GM13976 (cell line): ENCODE data around the gene CAMK1D.
A peak's percentile ranks its signal among the peaks of the same experiment; 100 is the strongest.
"Not testable (repeated sequence)": the region's sequence is repeated elsewhere in the genome, so short reads cannot be mapped to it uniquely, and the experiment has no call there.

ENCODE experiments used
- DNase-seq: peaks from one replicate; pipeline ENCODE4 v3.0.0; 2012; ENCODE audit warnings: low spot score
- CTCF ChIP-seq: IDR thresholded peaks from 2 replicates; pipeline ENCODE4 v1.5.1; 2012; ENCODE audit warnings: borderline replicate concordance, mild to moderate bottlenecking; ENCODE audit not compliant: insufficient read depth; ENCODE audit errors: extremely low read depth, missing control alignments, control extremely low read depth
- in situ Hi-C: fragments of 300-500 bp; cut with MboI; formaldehyde crosslinking; loops from one replicate; pipeline ENCODE4 v1.12.0; 2022; ENCODE audit warnings: low sequenced_read_pairs, mixed read lengths, inconsistent platforms; ENCODE audit not compliant: unreplicated experiment

The CAMK1D gene

DNA sequence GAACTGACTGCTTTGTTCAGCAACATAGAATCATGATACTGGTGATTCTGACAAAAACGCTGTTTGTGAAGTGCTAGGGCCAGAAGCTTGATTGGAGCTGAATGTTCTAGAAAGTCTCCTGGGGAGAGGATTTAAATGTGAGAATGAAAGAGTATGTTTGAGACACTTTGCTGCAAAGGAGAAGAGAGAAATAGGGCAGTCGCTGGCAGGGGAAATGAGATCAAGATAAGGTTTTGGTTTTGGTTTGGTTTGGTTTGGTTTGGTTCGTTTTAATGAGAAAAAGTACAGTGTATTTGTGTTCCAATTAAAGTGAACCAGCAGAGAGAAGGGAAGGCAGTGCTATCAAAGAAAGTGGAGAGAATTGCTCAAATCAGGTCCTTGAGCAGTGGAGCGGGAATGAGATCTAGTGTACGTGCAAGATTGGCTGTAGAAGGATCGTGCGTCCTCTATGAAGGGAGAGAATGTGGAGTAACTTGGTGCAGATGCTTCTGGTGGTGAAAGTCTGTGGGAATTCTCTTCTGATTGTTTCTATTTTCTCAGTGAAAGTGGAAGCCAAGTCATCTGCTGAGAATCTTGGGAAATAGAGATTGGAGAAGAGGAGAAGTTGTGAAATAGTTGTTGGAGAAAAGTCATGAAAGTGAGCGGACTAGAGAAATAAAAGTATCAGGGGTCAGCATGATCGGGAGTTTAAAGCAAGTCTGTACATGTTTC lies 381.6 kb downstream of the CAMK1D start:
- no peak for TF ChIP-seq CTCF
- in situ Hi-C loops, result no loop called here
- peak; percentile 38 for DNase-seq

DNA sequence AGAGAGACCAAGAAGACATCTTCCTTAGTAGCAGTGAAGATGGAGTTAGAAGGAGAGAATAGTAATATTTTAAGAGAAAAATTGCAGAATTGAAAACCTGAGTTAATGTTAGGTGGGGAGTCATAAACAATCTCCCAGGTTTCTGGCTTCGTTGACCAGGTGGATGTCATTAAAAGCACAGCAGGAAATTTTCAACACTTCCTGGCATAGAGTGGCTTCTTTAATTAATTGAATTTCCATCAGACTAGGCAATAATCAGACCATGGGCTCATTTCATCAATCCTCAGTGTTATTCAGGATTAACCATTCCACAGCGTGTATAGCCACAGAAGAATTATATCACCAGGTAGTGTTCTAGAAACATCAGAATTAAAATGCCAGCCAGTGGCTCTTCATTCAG lies 383.9 kb downstream of the CAMK1D start:
- no peak for DNase-seq
- in situ Hi-C loops, result no loop called here
- TF ChIP-seq CTCF, result no peak

DNA sequence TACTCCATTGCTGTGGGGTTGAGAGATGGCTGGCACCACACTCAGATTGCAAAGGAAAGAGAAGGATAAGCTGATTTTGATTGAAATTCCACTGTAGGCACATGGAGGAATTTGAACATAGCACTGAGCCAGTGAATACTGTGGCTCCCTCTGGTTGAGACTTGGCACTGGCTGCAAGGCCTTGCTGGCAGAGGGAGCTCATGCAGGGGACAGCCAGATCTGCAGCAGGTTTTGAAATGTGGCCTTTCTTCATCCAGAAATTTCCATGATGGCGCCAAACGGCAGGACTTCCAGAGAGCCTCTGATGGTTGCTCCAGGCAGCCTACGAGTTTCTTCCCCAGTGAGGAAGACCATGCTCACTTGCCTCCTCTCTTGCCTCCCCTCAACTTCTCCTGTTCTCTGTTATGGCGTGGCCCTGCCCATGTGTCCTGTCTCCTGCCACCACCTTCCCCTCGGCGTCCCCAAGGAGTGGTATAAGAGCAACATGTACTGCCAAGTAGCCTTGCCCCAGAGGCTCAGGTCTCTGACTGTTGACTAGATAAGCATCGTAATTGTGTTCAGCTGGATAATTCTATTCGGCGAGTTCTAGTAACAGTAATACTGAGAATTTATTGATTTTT lies 386.6 kb downstream of the CAMK1D start:
- in situ Hi-C loops, result no loop called here
- no peak for TF ChIP-seq CTCF
- no peak for DNase-seq

DNA sequence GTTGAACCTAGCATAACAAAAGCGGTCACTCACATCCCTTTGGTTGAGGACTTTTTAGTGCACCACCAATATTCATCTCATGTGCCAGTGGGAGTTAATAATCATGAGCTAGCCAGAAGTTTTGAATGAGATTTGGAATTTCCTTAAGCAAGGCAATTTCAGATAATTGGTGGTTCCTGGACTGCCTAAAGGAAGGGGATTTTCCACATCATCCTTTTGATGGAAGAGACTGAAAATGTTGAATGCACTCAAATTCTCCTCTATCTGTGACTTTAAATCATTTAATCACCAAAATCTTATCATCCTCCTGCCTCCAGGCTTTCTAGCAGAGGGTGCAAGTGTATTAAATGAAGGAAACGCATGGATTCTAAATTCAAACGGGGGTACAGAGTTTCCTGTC lies 391.5 kb downstream of the CAMK1D start:
- no peak for TF ChIP-seq CTCF
- DNase-seq, result no peak
- in situ Hi-C loops, result no loop called here

GRCh38 chr10:12741360-12741804 lies 392.0 kb downstream of the CAMK1D start:
- in situ Hi-C loops, result no loop called here
- no peak for DNase-seq
- no peak for TF ChIP-seq CTCF

- in situ Hi-C loops, result no loop called here
- peak; percentile 44 for DNase-seq
- no peak for TF ChIP-seq CTCF
Observed at GRCh38 chr10:12742771-12743170, 393.4 kb downstream of the CAMK1D start.

- in situ Hi-C loops, DNase-seq: not testable (repeated sequence)
Observed at GRCh38 chr10:12743466-12743865, 394.1 kb downstream of the CAMK1D start.
